Activated B cell treated with CpG ODN at 0.5 μM for 24 hours (primary cell): ENCODE results near the gene RAPGEF1. TPM values are rescaled to one million over a fixed set of nuclear protein-coding genes. Genes with fewer than 3 reads are reported as not detected.

Source experiments
- ATAC-seq: fragments of 200-7000 bp; cut with Tn5 transposase; one replicate; pipeline ENCODE4 v1.10.0; 2021; ENCODE audit warnings: low read depth, mild to moderate bottlenecking, moderate library complexity
- CTCF ChIA-PET: fragments of 350-600 bp; sonication (Branson Sonifier 250); formaldehyde crosslinking; loops from one replicate; lab custom pipeline; 2021; ENCODE audit warnings: antibody characterized with exemption; lab: Charles Lee
- POLR2A ChIA-PET: fragments of 350-600 bp; sonication (Branson Sonifier 250); formaldehyde crosslinking; loops from one replicate; lab custom pipeline; 2021; ENCODE audit warnings: antibody characterized with exemption; lab: Charles Lee
- DNase-seq: peaks from one replicate; pipeline ENCODE4 v3.0.0; 2022
- H3K27ac Mint-ChIP-seq: one replicate; pipeline ENCODE4 v1.8.0; 2020; ENCODE audit warnings: mixed read lengths
- H3K27me3 Mint-ChIP-seq: one replicate; pipeline ENCODE4 v1.8.0; 2021; ENCODE audit warnings: mixed read lengths
- H3K36me3 Mint-ChIP-seq: one replicate; pipeline ENCODE4 v1.8.0; 2021; ENCODE audit warnings: low read depth, mixed read lengths
- H3K4me1 Mint-ChIP-seq: one replicate; pipeline ENCODE4 v1.8.0; 2021; ENCODE audit warnings: mixed read lengths
- H3K4me3 Mint-ChIP-seq: one replicate; pipeline ENCODE4 v1.8.0; 2020; ENCODE audit warnings: mild to moderate bottlenecking, mixed read lengths
- H3K9me3 Mint-ChIP-seq: one replicate; pipeline ENCODE4 v1.8.0; 2020; ENCODE audit warnings: mixed read lengths
- intact Hi-C: fragments of 100-400 bp; cut with micrococcal nuclease; formaldehyde crosslinking; loops from one replicate; pipeline ENCODE4 v1.15.1; 2024
- total RNA-seq: library from RNA; stranded (reverse); gene quantifications from 2 replicates; pipeline ENCODE4 v1.2.3, GENCODE V29; 2022
- TF ChIP-seq, protein P1 (sequence below): fragments of 200-600 bp; IDR thresholded peaks from one replicate; pipeline ENCODE4 v1.8.0; 2022; ENCODE audit warnings: antibody characterized with exemption, mild to moderate bottlenecking

RAPGEF1 gene
- total RNA-seq, 1 donor from 2014 or later, result 318 TPM

DNA sequence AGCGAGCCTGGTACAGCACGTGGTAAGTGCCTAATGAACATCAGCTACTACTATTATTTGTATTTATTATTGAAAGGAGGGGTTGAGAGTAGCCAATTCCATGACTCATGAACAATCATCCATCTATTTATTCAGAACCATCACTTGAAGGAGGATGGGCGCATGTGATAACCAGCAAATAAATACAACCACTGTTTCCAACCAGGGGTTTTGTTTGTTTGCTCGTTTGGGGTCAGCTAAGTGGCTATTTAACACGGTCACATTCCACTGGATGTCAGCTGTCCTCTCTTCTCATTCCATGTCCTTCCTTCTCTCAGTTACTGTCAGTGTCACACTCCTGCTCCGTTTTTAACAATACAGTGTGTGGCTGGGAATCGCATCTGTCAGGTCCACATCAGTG lies 8.6 kb downstream of the RAPGEF1 start:
- no peak for DNase-seq
- H3K27ac Mint-ChIP-seq, result peak overlapping the region; percentile 89
- H3K27me3 Mint-ChIP-seq, result no peaks in the 10 kb centered on the region
- CTCF ChIA-PET, result interaction anchor here (0.9 to 8.1 kb wide), 5 partner anchors 53 to 108 kb away, joined by 3 to 44 read pairs (median 4); no protein-coding TSS in a partner anchor
- no peak for ATAC-seq
- intact Hi-C loops, result no loop called here
- peaks cover 32% of the 10 kb centered on the region for H3K36me3 Mint-ChIP-seq
- POLR2A ChIA-PET, result interaction anchor here (0.6 to 24.2 kb wide), 15 partner anchors 7 to 231 kb away, joined by 3 to 683 read pairs (median 11); partner anchors contain the start of gene RAPGEF1
- H3K4me1 Mint-ChIP-seq, result peaks cover 96% of the 10 kb centered on the region
- H3K4me3 Mint-ChIP-seq, result peak overlapping the region; percentile 77
- TF ChIP-seq, protein P1, sequence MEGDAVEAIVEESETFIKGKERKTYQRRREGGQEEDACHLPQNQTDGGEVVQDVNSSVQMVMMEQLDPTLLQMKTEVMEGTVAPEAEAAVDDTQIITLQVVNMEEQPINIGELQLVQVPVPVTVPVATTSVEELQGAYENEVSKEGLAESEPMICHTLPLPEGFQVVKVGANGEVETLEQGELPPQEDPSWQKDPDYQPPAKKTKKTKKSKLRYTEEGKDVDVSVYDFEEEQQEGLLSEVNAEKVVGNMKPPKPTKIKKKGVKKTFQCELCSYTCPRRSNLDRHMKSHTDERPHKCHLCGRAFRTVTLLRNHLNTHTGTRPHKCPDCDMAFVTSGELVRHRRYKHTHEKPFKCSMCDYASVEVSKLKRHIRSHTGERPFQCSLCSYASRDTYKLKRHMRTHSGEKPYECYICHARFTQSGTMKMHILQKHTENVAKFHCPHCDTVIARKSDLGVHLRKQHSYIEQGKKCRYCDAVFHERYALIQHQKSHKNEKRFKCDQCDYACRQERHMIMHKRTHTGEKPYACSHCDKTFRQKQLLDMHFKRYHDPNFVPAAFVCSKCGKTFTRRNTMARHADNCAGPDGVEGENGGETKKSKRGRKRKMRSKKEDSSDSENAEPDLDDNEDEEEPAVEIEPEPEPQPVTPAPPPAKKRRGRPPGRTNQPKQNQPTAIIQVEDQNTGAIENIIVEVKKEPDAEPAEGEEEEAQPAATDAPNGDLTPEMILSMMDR, result no peak
- peaks cover 2% of the 10 kb centered on the region for H3K9me3 Mint-ChIP-seq

DNA sequence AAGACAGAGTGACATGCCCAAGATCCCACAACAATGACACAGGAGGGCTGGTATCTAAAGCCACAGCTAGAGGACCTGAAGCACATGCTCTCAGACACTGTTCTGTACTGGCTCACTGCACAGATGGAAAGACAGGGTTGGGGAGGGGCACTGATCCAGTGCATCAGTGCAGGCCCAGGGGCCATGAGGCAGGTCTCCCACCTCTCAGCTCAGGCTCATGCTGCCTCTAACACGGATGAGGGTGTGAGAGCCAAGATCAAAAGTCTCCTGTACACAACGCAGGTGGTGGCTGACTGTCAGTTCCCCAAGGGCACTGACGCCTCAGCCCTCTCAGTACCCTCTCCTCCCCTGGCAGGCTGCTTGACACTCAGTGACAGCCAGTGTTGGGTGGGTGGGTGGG lies 10.9 kb downstream of the RAPGEF1 start:
- peak; percentile 70 for ATAC-seq
- CTCF ChIA-PET, result interaction anchor here (0.8 to 8.1 kb wide), 10 partner anchors 9 to 137 kb away, joined by 3 to 44 read pairs (median 3); no protein-coding TSS in a partner anchor
- peaks cover 15% of the 10 kb centered on the region for H3K36me3 Mint-ChIP-seq
- H3K27ac Mint-ChIP-seq, result peak overlapping the region; percentile 89
- H3K4me1 Mint-ChIP-seq, result peaks cover 96% of the 10 kb centered on the region
- H3K9me3 Mint-ChIP-seq, result peaks cover 2% of the 10 kb centered on the region
- TF ChIP-seq, protein P1, result no peak
- peak overlapping the region; percentile 80 for H3K4me3 Mint-ChIP-seq
- intact Hi-C loops, result loop anchor here (1.0 to 10.0 kb wide), 8 partner anchors 9 to 1704 kb away; partner anchors contain the start of gene FAM78A
- peak; percentile 60 for DNase-seq
- H3K27me3 Mint-ChIP-seq, result no peaks in the 10 kb centered on the region
- POLR2A ChIA-PET, result interaction anchor here (0.5 to 24.2 kb wide), 18 partner anchors 9 to 941 kb away, joined by 3 to 683 read pairs (median 10); partner anchors contain the start of genes DDX31, GTF3C4 and RAPGEF1

DNA sequence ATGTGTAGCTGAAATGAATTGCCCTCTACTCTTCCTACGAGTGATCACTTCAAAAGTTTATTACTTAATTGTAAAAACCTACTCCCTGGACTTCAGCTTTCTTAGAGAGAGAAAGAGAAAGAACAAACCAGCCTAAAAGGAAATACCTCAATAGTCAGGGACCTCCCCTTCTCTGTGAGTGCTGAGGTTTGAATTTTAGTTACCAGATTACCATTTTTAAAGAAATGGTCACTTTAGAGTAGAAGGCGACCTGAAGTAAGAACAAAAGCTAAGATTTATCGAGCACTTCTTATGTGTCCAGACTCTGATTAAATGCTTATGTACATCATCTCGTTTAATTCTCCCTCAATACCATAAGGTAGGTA lies 11.3 kb downstream of the RAPGEF1 start:
- ATAC-seq, result no peak
- no peak for DNase-seq
- Mint-ChIP-seq H3K4me3 (peak overlapping the region; percentile 80), H3K4me1 (peaks cover 96% of the 10 kb centered on the region), H3K9me3 (peaks cover 2% of the 10 kb centered on the region), H3K27me3 (no peaks in the 10 kb centered on the region), H3K36me3 (peaks cover 16% of the 10 kb centered on the region), H3K27ac (peak overlapping the region; percentile 89)
- intact Hi-C loops, result loop anchor here (2.0 to 10.0 kb wide), 3 partner anchors 60 to 1704 kb away; partner anchors contain the start of gene FAM78A
- POLR2A ChIA-PET, result interaction anchor here (0.7 to 24.2 kb wide), 19 partner anchors 9 to 355 kb away, joined by 3 to 683 read pairs (median 10); partner anchors contain the start of gene RAPGEF1
- CTCF ChIA-PET, result interaction anchor here (0.8 to 8.1 kb wide), 10 partner anchors 10 to 137 kb away, joined by 3 to 44 read pairs (median 3); no protein-coding TSS in a partner anchor
- TF ChIP-seq, protein P1, result no peak

DNA sequence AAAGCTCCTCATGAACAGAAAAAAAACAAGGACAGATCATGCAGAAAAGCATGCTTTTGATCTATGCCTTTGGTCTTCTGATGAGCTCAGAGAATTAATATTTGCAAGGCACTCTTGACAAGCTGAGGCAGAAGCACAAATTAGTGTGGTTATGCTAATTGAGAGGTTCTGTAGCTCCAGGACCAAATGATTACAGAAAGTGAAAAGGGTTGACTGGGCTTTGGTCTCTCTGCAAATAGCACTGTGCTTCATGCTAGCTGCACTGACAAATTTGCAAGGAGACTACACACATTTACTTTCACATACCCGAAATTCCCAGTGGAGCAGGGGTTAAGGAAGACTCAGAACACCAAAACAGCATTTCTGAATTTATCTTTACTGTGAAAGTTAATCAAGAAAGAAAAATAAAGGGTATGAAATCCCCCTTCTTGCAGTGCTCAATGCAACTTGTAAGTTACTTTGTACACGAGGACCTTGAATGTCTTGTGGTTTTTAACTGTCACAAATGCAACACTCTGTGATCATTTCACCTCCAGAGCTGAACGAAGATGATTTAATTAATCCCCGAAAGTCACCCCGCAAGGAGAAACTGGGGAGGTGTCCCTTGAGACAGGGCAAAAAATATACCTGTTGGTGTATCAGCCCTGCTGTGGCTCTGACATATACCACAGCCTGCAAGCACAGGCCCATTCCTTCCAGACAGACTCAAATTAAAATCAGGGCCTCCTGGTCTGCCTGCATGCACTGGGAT lies 11.9 kb downstream of the RAPGEF1 start:
- intact Hi-C loops, result loop anchor here (1.0 to 10.0 kb wide), 4 partner anchors 9 to 1703 kb away; partner anchors contain the start of gene FAM78A
- no peak for ATAC-seq
- Mint-ChIP-seq H3K4me1 (peaks cover 95% of the 10 kb centered on the region), H3K27ac (peak overlapping the region; percentile 89), H3K9me3 (peaks cover 2% of the 10 kb centered on the region), H3K4me3 (peak overlapping the region; percentile 80), H3K36me3 (peaks cover 20% of the 10 kb centered on the region), H3K27me3 (no peaks in the 10 kb centered on the region)
- ChIA-PET CTCF (interaction anchor here (0.8 to 8.1 kb wide), 13 partner anchors 8 to 136 kb away, joined by 3 to 44 read pairs (median 3); no protein-coding TSS in a partner anchor), POLR2A (interaction anchor here (0.7 to 24.2 kb wide), 23 partner anchors 8 to 355 kb away, joined by 3 to 683 read pairs (median 6); partner anchors contain the start of gene RAPGEF1)
- TF ChIP-seq, protein P1, result no peak
- DNase-seq, result no peak
